Endothelial cell of umbilical vein (primary cell): ENCODE data around the gene TNFRSF1B.

ENCODE experiments used
- POLR2A ChIP-seq: IDR thresholded peaks from 2 replicates; pipeline ENCODE4 v1.6.1; 2012; ENCODE audit warnings: low read depth, mild to moderate bottlenecking, control low read depth, low read length
- TF ChIP-seq, protein P1 (sequence below), 2 donors: IDR thresholded peaks; 1 replicate in 1 of 2; 2 replicates in 1 of 2; pipeline ENCODE4 v1.5.1; 2011; ENCODE audit warnings: low read length in 2 of 2, mild to moderate bottlenecking in 2 of 2, moderate library complexity in 2 of 2, control low read depth in 1 of 2, inconsistent platforms in 1 of 2, low read depth in 1 of 2; ENCODE audit not compliant: insufficient read depth in 1 of 2; ENCODE audit errors: extremely low read depth in 1 of 2

DNA sequence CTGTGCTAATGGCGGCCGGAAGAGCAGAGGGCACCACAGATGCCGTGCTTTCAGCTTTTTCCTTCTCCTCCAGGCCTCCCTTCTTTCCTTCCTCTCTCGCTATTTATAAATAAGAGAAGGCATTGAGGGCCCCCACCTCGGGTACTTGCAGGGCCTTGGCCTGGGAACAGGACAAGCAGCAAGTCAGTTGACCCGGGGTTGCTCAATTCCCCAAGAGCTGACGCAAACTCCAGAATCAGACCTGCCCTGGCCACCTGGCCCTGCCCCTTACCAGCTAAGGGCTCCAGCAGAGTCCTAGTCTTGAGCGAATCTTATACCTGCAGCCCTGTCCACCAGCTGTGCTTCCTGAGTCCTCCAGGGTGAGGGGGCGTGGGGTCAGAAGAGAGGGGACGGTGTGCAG is 13.5 kb downstream of the TNFRSF1B start:
- no peak for TF ChIP-seq POLR2A
- TF ChIP-seq, protein P1, sequence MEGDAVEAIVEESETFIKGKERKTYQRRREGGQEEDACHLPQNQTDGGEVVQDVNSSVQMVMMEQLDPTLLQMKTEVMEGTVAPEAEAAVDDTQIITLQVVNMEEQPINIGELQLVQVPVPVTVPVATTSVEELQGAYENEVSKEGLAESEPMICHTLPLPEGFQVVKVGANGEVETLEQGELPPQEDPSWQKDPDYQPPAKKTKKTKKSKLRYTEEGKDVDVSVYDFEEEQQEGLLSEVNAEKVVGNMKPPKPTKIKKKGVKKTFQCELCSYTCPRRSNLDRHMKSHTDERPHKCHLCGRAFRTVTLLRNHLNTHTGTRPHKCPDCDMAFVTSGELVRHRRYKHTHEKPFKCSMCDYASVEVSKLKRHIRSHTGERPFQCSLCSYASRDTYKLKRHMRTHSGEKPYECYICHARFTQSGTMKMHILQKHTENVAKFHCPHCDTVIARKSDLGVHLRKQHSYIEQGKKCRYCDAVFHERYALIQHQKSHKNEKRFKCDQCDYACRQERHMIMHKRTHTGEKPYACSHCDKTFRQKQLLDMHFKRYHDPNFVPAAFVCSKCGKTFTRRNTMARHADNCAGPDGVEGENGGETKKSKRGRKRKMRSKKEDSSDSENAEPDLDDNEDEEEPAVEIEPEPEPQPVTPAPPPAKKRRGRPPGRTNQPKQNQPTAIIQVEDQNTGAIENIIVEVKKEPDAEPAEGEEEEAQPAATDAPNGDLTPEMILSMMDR (IDR thresholded peaks at IDR 0.05; ENCODE audit: extremely low read depth in 1 of 2, insufficient read depth in 1 of 2, low read depth in 1 of 2, low read length in 2 of 2), result no peak
